Left ventricle myocardium superior (tissue), 1 donor: ENCODE data around the gene NF2. TPM values are rescaled to one million over a fixed set of nuclear protein-coding genes. Genes with fewer than 3 reads are reported as not detected.
"Not testable (repeated sequence)": the region's sequence is repeated elsewhere in the genome, so short reads cannot be mapped to it uniquely, and the experiment has no call there.

Source experiments
- ATAC-seq: fragments of 200-7000 bp; cut with Tn5 transposase; one replicate; pipeline ENCODE4 v1.9.1; 2020; ENCODE audit warnings: mild to moderate bottlenecking, moderate library complexity
- DNase-seq: peaks from one replicate; pipeline ENCODE4 v3.0.0-alpha.2; 2020
- intact Hi-C: fragments of 100-400 bp; cut with micrococcal nuclease; formaldehyde crosslinking; loops from one replicate; pipeline ENCODE4 v1.11.0; 2022
- long read RNA-seq: library from polyadenylated mRNA; unstranded; transcript quantifications from one replicate; pipeline ENCODE4 v2.0.0, GENCODE V29; 2021
- total RNA-seq: library from RNA; stranded (reverse); fragmentation: NEBNext Ultra II Directional; extraction: Animal tissue kit (Norgen Biotek cat#: 25700); gene quantifications from one replicate; pipeline ENCODE4 v1.2.1, GENCODE V29; 2021
- donor health status: DM: no; HTN: yes; CAD: no; lungs with severe emphysema.

NF2 gene
- 53.8 TPM for total RNA-seq
- long read RNA-seq, transcript NF2-204 (17 exons, 1,837 nt): major isoform, 17 of 39 reads
- long read RNA-seq, partial matches to known transcripts: 2 of 39 reads
- long read RNA-seq, other reads (novel, unspliced or antisense): 19 of 39 reads

GRCh38 chr22:29603358-29604075 lies at the start of gene NF2:
NF2 (plus strand) TSS chr22:29603633; CDS start chr22:29603999, 366 bp downstream.
- intact Hi-C loops: no loop called here
- DNase-seq: peak; percentile 99
- peak; percentile 99 for ATAC-seq

GRCh38 chr22:29555065-29555644 lies 48.3 kb upstream of the NF2 start:
- ATAC-seq (no peak), DNase-seq (no peak)
- intact Hi-C loops: no loop called here

DNA sequence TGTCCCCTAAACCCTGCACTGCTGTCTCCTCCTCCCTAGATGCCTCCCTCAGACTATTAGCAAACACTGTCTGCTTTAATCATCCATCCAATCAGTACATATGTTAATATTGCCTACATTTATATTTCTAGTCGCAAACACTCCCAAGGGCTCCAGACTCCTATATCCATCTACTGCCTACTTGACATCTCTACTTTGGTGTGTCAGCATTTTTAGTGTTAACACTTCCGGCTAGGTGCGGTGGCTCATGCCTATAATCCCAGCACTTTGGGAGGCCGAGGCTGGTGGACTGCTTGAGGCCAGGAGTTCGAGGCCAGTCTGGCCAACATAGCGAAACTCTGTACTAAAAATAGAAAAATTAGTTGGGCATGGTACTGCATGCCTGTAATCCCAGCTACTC lies 44.4 kb upstream of the NF2 start:
- DNase-seq (peak; percentile 17), ATAC-seq (no peak)
- intact Hi-C loops: no loop called here

- intact Hi-C loops: no loop called here
- ATAC-seq (no peak), DNase-seq (no peak)
Observed at GRCh38 chr22:29559853-29560252, 43.6 kb upstream of the NF2 start.

GRCh38 chr22:29563652-29564460 lies 39.6 kb upstream of the NF2 start:
- intact Hi-C loops: no loop called here
- ATAC-seq: peak; percentile 87
- no peak for DNase-seq

DNA sequence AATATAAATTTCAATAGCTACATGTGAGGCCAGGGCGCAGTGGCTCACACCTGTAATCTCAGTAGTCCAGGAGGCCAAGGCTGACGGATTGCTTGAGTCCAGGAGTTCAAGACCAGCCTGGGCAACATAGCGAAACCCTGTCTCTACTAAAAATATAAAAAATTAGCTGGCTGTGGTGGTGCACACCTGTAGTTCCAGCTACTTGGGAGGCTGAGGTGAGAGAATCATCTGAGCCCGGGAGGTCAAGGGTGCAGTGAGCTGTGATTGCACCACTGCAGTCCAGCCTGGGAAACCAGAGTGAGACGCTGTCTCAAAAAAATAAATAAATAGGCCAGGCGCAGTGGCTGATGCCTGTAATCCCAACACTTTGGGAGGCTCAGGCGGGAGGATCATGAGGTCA lies 36.9 kb upstream of the NF2 start:
- intact Hi-C loops, DNase-seq, ATAC-seq: not testable (repeated sequence)

DNA sequence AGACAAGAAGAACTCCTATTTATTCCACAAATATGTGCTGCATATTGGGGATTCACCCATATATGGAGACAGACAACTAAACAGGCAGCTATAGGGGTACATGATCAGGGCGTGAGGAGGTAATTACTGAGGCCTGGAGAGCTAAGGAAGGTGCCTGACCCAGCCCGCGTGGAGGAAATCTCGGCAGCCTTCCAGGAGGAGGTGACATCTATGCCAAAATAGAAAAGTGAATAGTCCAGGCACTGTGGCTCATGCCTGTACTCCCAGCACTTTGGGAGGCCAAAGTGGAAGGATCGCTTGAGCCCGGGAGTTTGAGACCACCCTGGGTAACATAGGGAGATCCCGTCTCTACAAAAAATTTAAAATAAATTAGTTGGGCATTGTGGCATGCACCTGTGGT lies 36.1 kb upstream of the NF2 start:
- DNase-seq (no peak), ATAC-seq (no peak)
- intact Hi-C loops: no loop called here

- intact Hi-C loops: no loop called here
- DNase-seq (no peak), ATAC-seq (no peak)
Observed at GRCh38 chr22:29569011-29569678, 34.3 kb upstream of the NF2 start.

- ATAC-seq (no peak), DNase-seq (no peak)
- intact Hi-C loops: no loop called here
Observed at GRCh38 chr22:29570456-29570855, 33.0 kb upstream of the NF2 start.

- ATAC-seq (no peak), DNase-seq (no peak)
- intact Hi-C loops: no loop called here
Observed at GRCh38 chr22:29570912-29571549, 32.4 kb upstream of the NF2 start.

GRCh38 chr22:29574762-29575450 lies 28.5 kb upstream of the NF2 start:
- DNase-seq (no peak), ATAC-seq (no peak)
- intact Hi-C loops: no loop called here

DNA sequence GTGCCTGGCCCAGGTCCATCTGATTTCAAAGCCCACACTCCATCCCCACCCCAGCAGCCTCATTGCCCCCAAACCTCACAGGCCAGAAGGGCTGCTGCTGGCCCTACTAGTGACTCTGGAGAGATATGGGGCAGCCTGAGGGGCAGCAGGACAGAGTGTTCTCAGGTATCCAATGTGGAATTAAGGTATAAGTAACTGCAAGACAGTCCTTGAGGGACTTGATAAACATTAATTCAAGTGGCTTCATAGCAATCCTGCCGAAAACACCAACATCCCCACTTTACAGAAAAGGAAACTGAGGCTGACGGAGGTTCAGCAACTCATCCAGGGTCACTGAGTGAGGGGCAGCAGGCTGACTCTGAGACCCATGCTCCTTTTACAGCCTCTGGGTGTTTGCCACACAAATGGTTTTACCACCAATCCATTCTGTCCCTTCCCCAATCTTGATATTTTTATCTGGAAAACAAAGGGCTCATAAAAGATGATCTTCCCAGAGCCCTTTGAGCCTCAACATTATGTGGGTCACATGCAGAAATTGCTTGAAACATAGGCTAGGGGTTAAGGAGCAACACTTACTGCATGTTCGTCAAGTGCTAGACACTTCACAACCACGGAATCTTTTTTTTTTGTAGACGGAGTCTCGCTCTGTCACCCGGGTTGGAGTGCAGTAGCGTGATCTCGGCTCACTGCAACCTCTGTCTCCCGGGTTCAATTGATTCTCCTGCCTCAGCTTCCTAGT lies 24.8 kb upstream of the NF2 start:
- no peak for ATAC-seq

DNA sequence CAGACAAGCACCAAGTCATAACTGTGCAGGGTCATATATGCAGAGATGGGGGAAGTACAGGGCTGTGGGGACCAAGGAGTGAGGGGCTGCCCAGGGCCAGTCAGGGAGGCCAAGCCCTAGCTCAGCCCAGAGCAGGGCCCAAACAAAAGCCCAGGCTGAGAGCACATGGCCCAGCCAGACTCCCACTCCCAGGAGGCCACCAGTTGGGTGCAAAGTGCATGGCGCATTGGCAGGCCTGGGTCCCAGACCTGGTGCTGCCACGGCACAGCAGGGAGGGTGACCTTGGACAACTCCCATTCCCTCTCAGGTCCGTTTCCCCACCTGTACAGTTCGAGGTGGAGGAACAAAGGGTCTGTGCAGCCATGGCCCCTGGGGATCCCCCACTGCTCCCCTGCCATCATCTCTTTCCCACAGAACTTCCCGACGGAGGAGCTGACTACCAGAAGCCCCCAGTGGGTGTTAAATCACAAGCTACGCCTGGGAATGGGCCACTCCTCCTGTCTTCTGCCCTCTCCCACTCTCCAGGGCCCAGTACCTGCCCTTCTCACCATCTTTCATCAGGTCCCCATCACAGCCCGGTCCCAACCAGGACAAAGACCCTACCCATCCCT lies 23.1 kb upstream of the NF2 start:
- no peak for DNase-seq
- peak; percentile 26 for ATAC-seq
- intact Hi-C loops: no loop called here

More for the DNA sequence above, 24.8 kb upstream of the NF2 start:
- DNase-seq: no peak
- intact Hi-C loops: no loop called here

- ATAC-seq: no peak
- DNase-seq: no peak
- intact Hi-C loops: no loop called here
Observed at GRCh38 chr22:29581799-29582198, 21.6 kb upstream of the NF2 start.

GRCh38 chr22:29584975-29585374 lies 18.5 kb upstream of the NF2 start:
- intact Hi-C loops: no loop called here
- DNase-seq (no peak), ATAC-seq (no peak)

DNA sequence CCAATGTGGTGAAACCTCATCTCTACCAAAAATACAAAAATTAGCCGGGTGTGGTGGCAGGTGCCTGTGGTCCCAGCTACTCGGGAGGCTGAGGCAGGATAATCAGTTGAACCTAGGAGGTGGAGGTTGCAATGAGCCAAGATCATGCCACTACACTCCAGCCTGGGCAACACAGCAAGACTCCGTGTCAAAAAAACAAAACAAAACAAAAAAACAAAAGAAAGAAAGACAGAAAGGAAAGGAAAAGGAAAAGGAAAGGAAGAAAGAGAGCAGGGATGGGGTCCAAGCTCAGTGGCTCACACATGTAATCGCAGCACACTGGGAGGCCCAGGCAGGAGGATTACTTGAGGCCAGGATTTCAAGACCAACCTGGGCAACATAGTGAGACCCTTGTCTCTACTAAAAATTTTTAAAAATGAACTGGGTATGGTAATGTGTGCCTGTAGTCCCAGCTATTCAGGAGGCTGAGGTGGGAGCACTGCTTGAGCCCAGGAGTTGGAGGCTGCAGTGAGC lies 17.2 kb upstream of the NF2 start:
- ATAC-seq, DNase-seq, intact Hi-C loops: not testable (repeated sequence)
